D341Med (cell line): ENCODE data around the gene CEACAM21.

ENCODE experiments used
- DNase-seq: peaks from one replicate; pipeline ENCODE4 v3.0.0; 2012; ENCODE audit warnings: low spot score

CEACAM21 gene

GRCh38 chr19:41587101-41587837 is 11.3 kb downstream of the CEACAM21 start:
- no peak for DNase-seq

GRCh38 chr19:41587838-41588210 is 11.9 kb downstream of the CEACAM21 start:
- DNase-seq, result no peak

- no peak for DNase-seq
Measured at GRCh38 chr19:41588497-41589209, 12.7 kb downstream of the CEACAM21 start.

GRCh38 chr19:41589371-41589770 is 13.4 kb downstream of the CEACAM21 start:
- no peak for DNase-seq

GRCh38 chr19:41590936-41591335 is 15.0 kb downstream of the CEACAM21 start:
- no peak for DNase-seq

GRCh38 chr19:41591951-41592562 is 16.1 kb downstream of the CEACAM21 start:
- no peak for DNase-seq

GRCh38 chr19:41595258-41595889 is 19.4 kb downstream of the CEACAM21 start:
- DNase-seq, result peak; percentile 70

GRCh38 chr19:41595890-41596280 is 19.9 kb downstream of the CEACAM21 start:
- DNase-seq, result no peak

GRCh38 chr19:41597600-41598041 is 21.7 kb downstream of the CEACAM21 start:
- DNase-seq, result peak; percentile 78

- no peak for DNase-seq
Measured at GRCh38 chr19:41599175-41599966, 23.4 kb downstream of the CEACAM21 start.

- no peak for DNase-seq
Measured at GRCh38 chr19:41601771-41602170, 25.8 kb downstream of the CEACAM21 start.

- DNase-seq, result no peak
Measured at GRCh38 chr19:41604831-41605230, 28.9 kb downstream of the CEACAM21 start.

GRCh38 chr19:41606215-41606837 is 30.4 kb downstream of the CEACAM21 start:
- DNase-seq, result no peak

GRCh38 chr19:41607668-41608067 is 31.7 kb downstream of the CEACAM21 start:
- no peak for DNase-seq

GRCh38 chr19:41610789-41611188 is 34.8 kb downstream of the CEACAM21 start:
- no peak for DNase-seq

- DNase-seq, result no peak
Measured at GRCh38 chr19:41612483-41612882, 36.5 kb downstream of the CEACAM21 start.

GRCh38 chr19:41615207-41615606 is 39.2 kb downstream of the CEACAM21 start:
- no peak for DNase-seq

GRCh38 chr19:41616792-41617621 is 41.0 kb downstream of the CEACAM21 start:
- no peak for DNase-seq

- DNase-seq, result no peak
Measured at GRCh38 chr19:41617941-41618730, 42.2 kb downstream of the CEACAM21 start.
